Suprapubic skin (tissue), 4 donors: ENCODE results near the gene RAD23A.

Experiments used
- CTCF ChIP-seq, 2 donors: fragments of 200-600 bp in 1 of 2; fragments of 450-650 bp in 1 of 2; sonication (generic) in 1 of 2; IDR thresholded peaks; one replicate each; pipeline ENCODE4 v1.5.1; 2016 to 2019; ENCODE audit warnings: antibody characterized with exemption in 2 of 2, mild to moderate bottlenecking in 1 of 2, moderate library complexity in 1 of 2
- EP300 ChIP-seq: sonication (generic); formaldehyde crosslinking; IDR thresholded peaks from one replicate; pipeline ENCODE4 v1.6.1; 2017; ENCODE audit warnings: antibody characterized with exemption
- POLR2AphosphoS5 ChIP-seq, 3 donors: sonication (generic); formaldehyde crosslinking; IDR thresholded peaks; one replicate each; pipeline ENCODE4 v1.6.1; 2017; ENCODE audit warnings: antibody characterized with exemption in 3 of 3

GRCh38 chr19:12979974-12980373, 34.3 kb downstream of the RAD23A start:
- no peak for TF ChIP-seq CTCF (IDR thresholded peaks at IDR 0.05)
- no peak for TF ChIP-seq POLR2AphosphoS5 (IDR thresholded peaks at IDR 0.05)
- TF ChIP-seq EP300, result no peak
